ENCODE data around the gene CARD16.
A peak's percentile ranks its signal among the peaks of the same experiment; 100 is the strongest.
"Not testable (repeated sequence)": the region's sequence is repeated elsewhere in the genome, so short reads cannot be mapped to it uniquely, and the experiment has no call there.

The CARD16 gene

GRCh38 chr11:105044557-105045524, at the start of gene CARD16:
CARD16 (minus strand) TSS chr11:105045335; CDS start chr11:105045297, 38 bp downstream.
- not testable (repeated sequence) for DNase-seq (ENCODE audit: low read depth)

GRCh38 chr11:105092256-105093239, 47.4 kb upstream of the CARD16 start:
- no peak for DNase-seq (ENCODE audit: low read depth)

- no peak for DNase-seq (ENCODE audit: low read depth)
These were observed 36.4 kb upstream of the CARD16 start for GRCh38 chr11:105081412-105082150.

- not testable (repeated sequence) for DNase-seq (ENCODE audit: low read depth)
These were observed 35.2 kb upstream of the CARD16 start for GRCh38 chr11:105080171-105080906.

- DNase-seq (ENCODE audit: low read depth): no peak
These were observed 33.1 kb upstream of the CARD16 start for GRCh38 chr11:105078283-105078682.

- peak; percentile 15 for DNase-seq (ENCODE audit: low read depth)
These were observed 32.1 kb upstream of the CARD16 start for GRCh38 chr11:105077141-105077790.

GRCh38 chr11:105074166-105074530, 29.0 kb upstream of the CARD16 start:
- no peak for DNase-seq (ENCODE audit: low read depth)

GRCh38 chr11:105073456-105074165, 28.5 kb upstream of the CARD16 start:
- no peak for DNase-seq (ENCODE audit: low read depth)

GRCh38 chr11:105072080-105072479, 26.9 kb upstream of the CARD16 start:
- not testable (repeated sequence) for DNase-seq (ENCODE audit: low read depth)

GRCh38 chr11:105071089-105071732, 26.1 kb upstream of the CARD16 start:
- no peak for DNase-seq (ENCODE audit: low read depth)

- no peak for DNase-seq (ENCODE audit: low read depth)
These were observed 25.2 kb upstream of the CARD16 start for GRCh38 chr11:105070306-105070705.

GRCh38 chr11:105069749-105070148, 24.6 kb upstream of the CARD16 start:
- DNase-seq (ENCODE audit: low read depth): not testable (repeated sequence)

- not testable (repeated sequence) for DNase-seq (ENCODE audit: low read depth)
These were observed 18.3 kb upstream of the CARD16 start for GRCh38 chr11:105063245-105063941.

- DNase-seq (ENCODE audit: low read depth): no peak
These were observed 12.3 kb upstream of the CARD16 start for GRCh38 chr11:105057432-105057831.

GRCh38 chr11:105056446-105056845, 11.3 kb upstream of the CARD16 start:
- DNase-seq (ENCODE audit: low read depth): no peak

GRCh38 chr11:105054723-105055493, 9.8 kb upstream of the CARD16 start:
- DNase-seq (ENCODE audit: low read depth): no peak

- DNase-seq (ENCODE audit: low read depth): no peak
These were observed 7.4 kb upstream of the CARD16 start for GRCh38 chr11:105052487-105052886.

GRCh38 chr11:105051559-105051958, 6.4 kb upstream of the CARD16 start:
- no peak for DNase-seq (ENCODE audit: low read depth)

All from activated T-cell treated with anti-CD3 and anti-CD28 coated beads for 48 hours (primary cell).